HS-27A (cell line): ENCODE measurements around the gene CDH10.

Source experiments
- DNase-seq: peaks from one replicate; pipeline ENCODE4 v3.0.0-alpha.2; 2012; ENCODE audit warnings: low read depth, missing footprints

CDH10 gene

GRCh38 chr5:24644761-24645160 is at the start of gene CDH10:
Gene CDH10 (minus strand): TSS chr5:24644978. CDS start chr5:24593490, 51,488 bp downstream.
- DNase-seq, result no peak

- DNase-seq, result no peak
Measured at GRCh38 chr5:24693609-24694008, 48.8 kb upstream of the CDH10 start.

- no peak for DNase-seq
Measured at GRCh38 chr5:24691074-24691473, 46.3 kb upstream of the CDH10 start.

GRCh38 chr5:24681106-24681505 is 36.3 kb upstream of the CDH10 start:
- DNase-seq, result no peak

- no peak for DNase-seq
Measured at GRCh38 chr5:24668050-24668449, 23.3 kb upstream of the CDH10 start.

- DNase-seq, result no peak
Measured at GRCh38 chr5:24649531-24649930, 4.8 kb upstream of the CDH10 start.

- DNase-seq, result no peak
Measured at GRCh38 chr5:24646915-24647314, 2.1 kb upstream of the CDH10 start.

- DNase-seq, result no peak
Measured at GRCh38 chr5:24645483-24645882, 705 bp upstream of the CDH10 start.

GRCh38 chr5:24643880-24644279 is 898 bp downstream of the CDH10 start:
- DNase-seq, result no peak

- no peak for DNase-seq
Measured at GRCh38 chr5:24643156-24643555, 1.6 kb downstream of the CDH10 start.

GRCh38 chr5:24642022-24642421 is 2.8 kb downstream of the CDH10 start:
- no peak for DNase-seq

GRCh38 chr5:24635209-24635608 is 9.6 kb downstream of the CDH10 start:
- DNase-seq, result no peak

GRCh38 chr5:24633715-24634325 is 11.0 kb downstream of the CDH10 start:
- peak; percentile 12 for DNase-seq

- no peak for DNase-seq
Measured at GRCh38 chr5:24632353-24632752, 12.4 kb downstream of the CDH10 start.

GRCh38 chr5:24630918-24631317 is 13.9 kb downstream of the CDH10 start:
- DNase-seq, result no peak

GRCh38 chr5:24629798-24630197 is 15.0 kb downstream of the CDH10 start:
- DNase-seq, result no peak

GRCh38 chr5:24624872-24625271 is 19.9 kb downstream of the CDH10 start:
- DNase-seq, result no peak

GRCh38 chr5:24623624-24624023 is 21.2 kb downstream of the CDH10 start:
- no peak for DNase-seq

- no peak for DNase-seq
Measured at GRCh38 chr5:24623031-24623430, 21.7 kb downstream of the CDH10 start.

- DNase-seq, result no peak
Measured at GRCh38 chr5:24621792-24622191, 23.0 kb downstream of the CDH10 start.

GRCh38 chr5:24616566-24616965 is 28.2 kb downstream of the CDH10 start:
- no peak for DNase-seq

- no peak for DNase-seq
Measured at GRCh38 chr5:24615159-24615558, 29.6 kb downstream of the CDH10 start.

GRCh38 chr5:24609706-24610105 is 35.1 kb downstream of the CDH10 start:
- DNase-seq, result no peak

- no peak for DNase-seq
Measured at GRCh38 chr5:24606971-24607370, 37.8 kb downstream of the CDH10 start.

GRCh38 chr5:24602188-24602587 is 42.6 kb downstream of the CDH10 start:
- no peak for DNase-seq
